Neural cell (in vitro differentiated cells): Measurements from ENCODE around the gene FHIT.

Experiments
- EP300 ChIP-seq: fragments of 450-650 bp; conservative IDR thresholded peaks from 2 replicates; pipeline ENCODE4 v1.6.1; 2014; ENCODE audit warnings: antibody characterized with exemption, mild to moderate bottlenecking, moderate library complexity; ENCODE audit not compliant: poor library complexity, severe bottlenecking
- EZH2 ChIP-seq: fragments of 200-600, 300-800 bp; shearing (Covaris generic), sonication (generic); IDR thresholded peaks from 2 replicates; pipeline ENCODE4 v1.6.1; 2014; ENCODE audit warnings: antibody characterized with exemption, low read length, borderline replicate concordance, mild to moderate bottlenecking; ENCODE audit not compliant: insufficient read depth, poor library complexity, severe bottlenecking
- MXI1 ChIP-seq: fragments of 450-650 bp; conservative IDR thresholded peaks from 2 replicates; pipeline ENCODE4 v1.6.1; 2014; ENCODE audit warnings: antibody characterized with exemption, mild to moderate bottlenecking; ENCODE audit not compliant: poor library complexity, severe bottlenecking
- POLR2AphosphoS5 ChIP-seq: IDR thresholded peaks from 2 replicates; pipeline ENCODE4 v1.6.1; 2012
- RAD21 ChIP-seq: fragments of 450-650 bp; conservative IDR thresholded peaks from 2 replicates; pipeline ENCODE4 v1.6.1; 2014; ENCODE audit warnings: antibody characterized with exemption, mild to moderate bottlenecking, moderate library complexity
- TAF1 ChIP-seq: IDR thresholded peaks from 2 replicates; pipeline ENCODE4 v1.6.1; 2012; ENCODE audit warnings: low read depth
- TF ChIP-seq, protein P1 (sequence below): fragments of 450-650 bp; IDR thresholded peaks from 2 replicates; pipeline ENCODE4 v1.5.1; 2014; ENCODE audit warnings: antibody characterized with exemption, mild to moderate bottlenecking, moderate library complexity; ENCODE audit not compliant: poor library complexity, severe bottlenecking

DNA sequence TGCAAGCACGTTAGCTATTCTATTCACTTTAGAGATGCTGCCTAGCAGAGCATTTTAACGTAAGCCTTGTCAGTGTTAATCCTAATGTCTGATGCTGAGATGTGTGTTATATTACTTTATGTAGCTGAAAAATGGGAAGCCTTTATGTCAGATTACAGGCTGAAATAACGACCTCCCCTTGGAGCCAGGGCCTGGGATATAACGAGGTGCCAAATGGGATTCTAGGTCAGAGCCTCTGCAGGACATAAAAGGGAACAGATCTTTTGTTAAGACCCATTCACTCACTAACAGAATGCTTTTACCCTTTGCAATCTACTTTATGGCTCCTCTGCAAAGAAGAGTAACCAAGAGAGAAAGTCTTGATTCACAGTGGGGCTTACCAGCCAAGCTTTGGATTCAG lies 1385.9 kb downstream of the FHIT start:
- TF ChIP-seq, protein P1, sequence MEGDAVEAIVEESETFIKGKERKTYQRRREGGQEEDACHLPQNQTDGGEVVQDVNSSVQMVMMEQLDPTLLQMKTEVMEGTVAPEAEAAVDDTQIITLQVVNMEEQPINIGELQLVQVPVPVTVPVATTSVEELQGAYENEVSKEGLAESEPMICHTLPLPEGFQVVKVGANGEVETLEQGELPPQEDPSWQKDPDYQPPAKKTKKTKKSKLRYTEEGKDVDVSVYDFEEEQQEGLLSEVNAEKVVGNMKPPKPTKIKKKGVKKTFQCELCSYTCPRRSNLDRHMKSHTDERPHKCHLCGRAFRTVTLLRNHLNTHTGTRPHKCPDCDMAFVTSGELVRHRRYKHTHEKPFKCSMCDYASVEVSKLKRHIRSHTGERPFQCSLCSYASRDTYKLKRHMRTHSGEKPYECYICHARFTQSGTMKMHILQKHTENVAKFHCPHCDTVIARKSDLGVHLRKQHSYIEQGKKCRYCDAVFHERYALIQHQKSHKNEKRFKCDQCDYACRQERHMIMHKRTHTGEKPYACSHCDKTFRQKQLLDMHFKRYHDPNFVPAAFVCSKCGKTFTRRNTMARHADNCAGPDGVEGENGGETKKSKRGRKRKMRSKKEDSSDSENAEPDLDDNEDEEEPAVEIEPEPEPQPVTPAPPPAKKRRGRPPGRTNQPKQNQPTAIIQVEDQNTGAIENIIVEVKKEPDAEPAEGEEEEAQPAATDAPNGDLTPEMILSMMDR = no peak
- no peak for TF ChIP-seq EP300
- no peak for TF ChIP-seq RAD21
- TF ChIP-seq MXI1 = no peak
- no peak for TF ChIP-seq TAF1
- no peak for TF ChIP-seq EZH2
- TF ChIP-seq POLR2AphosphoS5 = peak; percentile 32
